GM12892 (cell line): ENCODE results near the gene LRRC10B.

Source experiments
- DNase-seq: peaks from one replicate; pipeline ENCODE4 v3.0.0; 2011; ENCODE audit not compliant: insufficient read length
- FAIRE-seq: peaks from 2 replicates; lab custom pipeline; 2011; peaks lifted over from hg19 to GRCh38; lab: Jason Lieb, UNC
- POLR2A ChIP-seq: IDR thresholded peaks from 2 replicates; pipeline ENCODE4 v1.6.1; 2011; ENCODE audit warnings: low read depth, low read length, control low read depth
- POLR2AphosphoS5 ChIP-seq: IDR thresholded peaks from 2 replicates; pipeline ENCODE4 v1.6.1; 2011; ENCODE audit warnings: low read depth, low read length, control low read depth
- TAF1 ChIP-seq: IDR thresholded peaks from 2 replicates; pipeline ENCODE4 v1.6.1; 2011; ENCODE audit warnings: low read depth, mild to moderate bottlenecking, control low read depth, low read length, borderline replicate concordance

LRRC10B gene

GRCh38 chr11:61547246-61547645 is 38.7 kb downstream of the LRRC10B start:
- DNase-seq = no peak
- TF ChIP-seq POLR2AphosphoS5 (no peak), POLR2A (no peak), TAF1 (no peak)
- no peak for FAIRE-seq

DNA sequence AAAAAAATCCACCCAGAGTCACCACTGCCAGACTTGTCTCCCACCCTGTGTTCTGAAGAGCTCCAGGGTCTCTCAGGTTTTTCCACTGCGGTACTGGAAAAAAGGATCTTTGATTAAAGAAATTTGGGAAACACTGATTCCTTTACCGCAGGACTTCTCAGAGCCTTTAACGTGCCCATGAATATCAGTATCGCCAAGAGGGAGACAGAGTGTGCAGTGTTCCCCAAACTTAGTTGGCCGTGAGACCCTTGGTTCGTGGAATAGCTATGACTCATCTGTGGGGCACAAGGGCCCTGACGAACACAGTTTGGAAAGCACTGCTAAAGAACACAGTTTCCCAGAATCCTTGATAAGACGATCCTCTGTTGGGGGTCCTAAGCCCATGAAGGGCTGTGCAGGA is 40.6 kb downstream of the LRRC10B start:
- FAIRE-seq = no peak
- no peak for TF ChIP-seq POLR2A
- TF ChIP-seq POLR2AphosphoS5 = no peak
- no peak for TF ChIP-seq TAF1
- DNase-seq = no peak

- DNase-seq (no peak), FAIRE-seq (no peak)
- no peak for TF ChIP-seq POLR2A
Observed at GRCh38 chr11:61549662-61550568, 41.4 kb downstream of the LRRC10B start.

DNA sequence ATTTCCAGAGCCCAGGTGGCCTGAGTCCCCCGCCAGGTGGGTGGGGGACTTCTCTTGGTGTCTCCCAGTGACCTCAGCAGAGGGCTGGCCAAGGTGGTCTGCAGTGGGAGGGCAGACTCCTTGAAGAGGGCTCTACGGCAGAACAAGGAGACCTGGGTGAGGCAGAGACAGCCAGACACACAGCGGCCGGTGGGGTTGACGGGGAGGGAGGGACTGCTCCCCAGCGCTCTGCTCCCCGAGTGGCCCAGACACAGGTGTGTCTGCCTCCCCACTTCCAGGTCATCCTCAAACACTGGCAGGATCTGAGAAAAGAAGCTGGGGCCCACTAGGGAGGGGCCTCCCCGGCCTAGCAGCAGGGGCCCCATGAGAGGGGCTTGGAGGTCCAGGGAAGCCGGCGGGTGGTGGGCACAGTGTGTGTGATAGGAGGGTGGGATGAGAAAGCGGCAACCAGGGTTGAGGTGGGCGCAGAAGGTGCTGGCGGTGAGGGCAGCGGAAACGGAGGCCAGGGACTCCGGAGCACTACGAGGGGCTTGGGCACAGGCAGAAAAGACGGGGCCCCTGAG is 42.2 kb downstream of the LRRC10B start:
- TF ChIP-seq POLR2A (no peak), POLR2AphosphoS5 (no peak), TAF1 (no peak)
- DNase-seq = no peak
- no peak for FAIRE-seq

GRCh38 chr11:61551634-61552033 is 43.1 kb downstream of the LRRC10B start:
- no peak for TF ChIP-seq POLR2AphosphoS5
- TF ChIP-seq TAF1 = no peak
- TF ChIP-seq POLR2A = no peak
- FAIRE-seq (no peak), DNase-seq (no peak)

DNA sequence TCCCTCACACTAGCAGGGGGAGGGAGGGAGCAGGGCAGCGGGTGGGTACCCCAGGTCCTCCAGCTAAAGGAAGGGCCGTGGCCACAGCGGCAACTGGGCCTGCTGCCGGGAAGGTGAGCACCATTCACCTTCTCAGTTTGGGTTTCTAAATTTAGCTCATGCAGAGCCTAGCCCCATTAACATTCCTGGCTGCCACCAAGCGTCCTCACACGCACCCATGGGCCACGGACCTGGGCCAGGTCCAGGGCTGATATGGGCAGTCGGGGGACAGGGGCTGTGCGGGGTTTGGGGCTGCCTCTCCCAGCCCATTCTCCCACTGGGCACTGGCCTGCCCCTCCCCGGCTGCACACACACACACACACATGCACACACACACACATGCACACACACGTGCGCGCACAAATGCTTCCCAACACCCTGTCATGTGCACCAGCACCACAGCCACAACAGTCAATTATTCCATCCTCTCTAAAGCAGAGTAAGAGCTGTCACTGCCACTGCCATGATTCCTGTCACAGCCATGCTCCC is 43.6 kb downstream of the LRRC10B start:
- FAIRE-seq = no peak
- no peak for DNase-seq
- TF ChIP-seq TAF1 (no peak), POLR2AphosphoS5 (no peak), POLR2A (no peak)

- FAIRE-seq (no peak), DNase-seq (no peak)
- TF ChIP-seq TAF1 = no peak
- no peak for TF ChIP-seq POLR2AphosphoS5
- TF ChIP-seq POLR2A = no peak
Observed at GRCh38 chr11:61553373-61554171, 45.0 kb downstream of the LRRC10B start.

DNA sequence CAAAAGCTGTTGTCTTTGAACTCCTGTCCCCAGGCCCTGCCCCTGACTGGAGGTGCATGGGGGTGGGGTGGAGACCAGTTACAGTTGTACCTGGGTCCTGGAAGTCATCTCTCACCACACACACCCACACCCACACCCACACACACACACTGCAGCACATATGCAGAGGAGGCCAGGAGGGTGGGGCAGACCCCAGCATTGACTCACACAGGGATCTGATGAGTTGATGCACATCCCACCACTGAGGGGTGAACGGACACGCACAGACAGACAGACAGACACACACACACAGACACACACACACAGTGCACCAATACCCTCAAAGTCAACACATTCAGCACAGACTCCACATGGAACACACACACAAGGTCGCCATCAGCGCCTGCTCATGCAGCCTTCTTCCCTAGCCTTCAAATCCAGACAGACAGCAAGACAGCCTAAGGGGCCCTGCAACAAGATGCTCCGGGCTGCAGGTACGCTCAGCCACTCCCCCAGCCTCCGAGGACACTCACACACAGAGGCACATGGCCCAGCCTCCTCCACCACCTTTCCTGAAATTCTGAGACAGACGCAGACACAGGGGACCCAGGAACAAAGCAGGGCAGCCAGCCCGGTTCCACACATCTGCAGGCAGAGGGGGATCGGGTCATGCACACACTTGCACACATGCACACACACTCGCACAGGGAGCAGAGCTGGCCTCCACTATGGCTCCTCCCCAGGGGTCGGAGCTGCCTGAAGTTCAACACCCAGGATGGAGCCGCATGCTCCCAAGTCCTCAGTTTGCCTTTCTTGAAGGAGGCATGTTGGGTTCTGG is 45.8 kb downstream of the LRRC10B start:
- DNase-seq (no peak), FAIRE-seq (peak; percentile 21)
- no peak for TF ChIP-seq TAF1
- no peak for TF ChIP-seq POLR2AphosphoS5
- TF ChIP-seq POLR2A = no peak

DNA sequence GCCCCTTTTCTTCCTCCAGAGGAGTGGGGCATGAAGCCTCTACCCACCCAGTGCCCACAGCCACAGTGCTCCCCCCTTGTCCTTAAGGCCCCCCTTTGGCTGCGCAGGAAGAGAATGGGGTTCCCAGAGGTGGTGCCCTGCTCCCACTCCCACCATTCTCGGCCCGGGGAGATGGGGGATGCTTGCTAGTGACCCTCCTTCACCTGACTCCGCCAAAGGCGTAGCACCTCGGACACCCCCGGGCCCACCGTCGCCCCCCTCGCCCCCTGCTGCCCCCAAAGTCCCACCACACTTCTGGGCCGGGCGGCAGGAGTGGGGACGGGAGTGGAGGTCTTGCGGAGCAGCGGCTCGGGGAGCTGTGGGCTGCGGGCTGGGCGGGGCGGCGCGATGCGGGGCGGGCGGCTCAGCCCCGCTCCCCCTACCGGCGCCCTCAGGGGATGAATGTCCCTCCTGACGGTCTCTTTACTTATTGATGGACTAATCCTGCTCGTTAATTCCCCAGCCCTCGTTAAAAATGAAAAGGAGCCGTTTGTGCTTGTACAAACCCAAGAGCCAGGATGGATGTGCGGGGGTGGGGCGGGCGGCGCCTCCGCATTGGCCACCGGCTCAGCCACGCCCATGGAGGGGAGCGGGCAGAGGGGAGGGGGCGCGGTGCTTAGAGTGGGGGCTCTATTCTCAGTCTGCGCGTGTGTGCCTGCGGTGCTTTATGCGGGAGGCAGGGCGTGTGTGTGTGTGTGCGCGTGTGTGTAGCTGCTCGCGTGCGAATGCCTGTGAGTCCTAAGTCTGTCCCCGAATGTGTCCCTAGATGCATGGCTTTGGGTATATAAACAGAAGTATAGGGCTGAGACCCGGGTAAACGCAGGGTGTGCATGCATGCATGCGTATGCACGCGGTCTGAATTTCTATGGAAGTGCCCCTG is 46.8 kb downstream of the LRRC10B start:
- no peak for TF ChIP-seq POLR2AphosphoS5
- TF ChIP-seq TAF1 = no peak
- no peak for TF ChIP-seq POLR2A
- FAIRE-seq (no peak), DNase-seq (no peak)

- DNase-seq (no peak), FAIRE-seq (no peak)
- TF ChIP-seq TAF1 = no peak
- TF ChIP-seq POLR2A = no peak
- TF ChIP-seq POLR2AphosphoS5 = no peak
Observed at GRCh38 chr11:61555978-61556377, 47.4 kb downstream of the LRRC10B start.
